Hypothalamus (tissue), 51 donors: Measurements from ENCODE around the gene MTNR1B.

Experiments used
- DNase-seq, 51 donors: peaks; one replicate each; lab custom pipeline; 2025; lab: John Stamatoyannopoulos, UW

MTNR1B gene

GRCh38 chr11:92969634-92970347, at the start of gene MTNR1B:
TSS of gene MTNR1B (plus strand) at chr11:92969651. CDS start at chr11:92969726, 75 bp downstream.
- no peak for DNase-seq

DNA sequence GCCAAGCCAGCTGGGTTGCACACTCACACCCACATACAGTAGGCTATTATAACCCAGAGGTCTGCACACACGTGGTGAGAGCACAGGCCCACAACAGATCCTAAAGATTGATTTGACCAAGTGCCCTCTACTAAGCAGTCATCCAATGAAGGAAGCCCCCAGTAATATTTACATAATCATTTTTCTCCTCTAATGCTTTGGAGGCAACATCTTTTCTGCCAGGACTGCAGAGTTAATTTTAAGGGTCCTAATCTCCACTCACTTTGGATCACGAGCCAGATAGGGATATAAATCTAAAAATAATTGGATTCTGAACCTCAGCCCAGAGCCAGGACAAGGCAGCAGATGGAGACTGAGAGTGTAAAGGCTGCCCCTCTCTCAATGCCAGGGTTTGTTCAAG, 49.1 kb upstream of the MTNR1B start:
- no peak for DNase-seq

GRCh38 chr11:92922731-92923130, 46.7 kb upstream of the MTNR1B start:
- DNase-seq = no peak

DNA sequence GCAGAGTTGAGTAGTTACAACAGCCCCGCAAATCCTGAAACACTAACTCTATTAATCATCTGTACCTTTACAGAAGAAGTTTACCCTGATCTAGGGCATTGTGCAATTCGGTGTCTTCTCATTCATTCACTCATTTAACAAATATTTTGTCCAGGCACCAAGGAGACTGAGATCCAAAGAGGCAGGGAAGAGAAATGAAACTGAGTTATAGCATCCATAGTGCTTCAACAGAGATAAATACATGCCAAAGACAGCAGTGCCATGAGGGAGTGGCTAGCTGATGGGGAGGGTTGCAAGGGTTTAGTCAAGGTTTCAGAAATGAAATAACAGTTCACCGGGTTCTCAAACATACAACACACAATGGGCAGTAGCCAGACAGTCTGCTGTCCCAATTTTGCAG, 40.2 kb upstream of the MTNR1B start:
- no peak for DNase-seq

DNA sequence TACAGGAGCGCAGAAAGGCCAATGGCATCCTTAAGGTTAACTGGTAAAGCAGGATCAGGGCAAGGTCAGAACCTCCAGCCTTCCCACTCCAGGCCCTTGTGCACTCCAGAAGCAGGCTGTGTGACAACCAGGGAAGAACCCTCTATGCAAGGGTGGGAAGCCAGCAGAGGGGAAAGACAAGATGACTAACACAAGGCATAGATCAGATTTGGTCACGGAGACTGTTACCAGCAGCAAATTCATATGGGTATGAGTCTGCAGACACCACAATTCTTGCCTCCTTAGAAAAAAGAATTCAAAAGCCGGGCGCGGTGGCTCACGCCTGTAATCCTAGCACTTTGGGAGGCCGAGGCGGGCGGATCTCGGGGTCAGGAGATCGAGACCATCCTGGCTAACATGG, 39.8 kb upstream of the MTNR1B start:
- no peak for DNase-seq

GRCh38 chr11:92931746-92932422, 37.6 kb upstream of the MTNR1B start:
- DNase-seq = no peak

- no peak for DNase-seq
These were observed 30.1 kb upstream of the MTNR1B start for GRCh38 chr11:92939305-92939704.

DNA sequence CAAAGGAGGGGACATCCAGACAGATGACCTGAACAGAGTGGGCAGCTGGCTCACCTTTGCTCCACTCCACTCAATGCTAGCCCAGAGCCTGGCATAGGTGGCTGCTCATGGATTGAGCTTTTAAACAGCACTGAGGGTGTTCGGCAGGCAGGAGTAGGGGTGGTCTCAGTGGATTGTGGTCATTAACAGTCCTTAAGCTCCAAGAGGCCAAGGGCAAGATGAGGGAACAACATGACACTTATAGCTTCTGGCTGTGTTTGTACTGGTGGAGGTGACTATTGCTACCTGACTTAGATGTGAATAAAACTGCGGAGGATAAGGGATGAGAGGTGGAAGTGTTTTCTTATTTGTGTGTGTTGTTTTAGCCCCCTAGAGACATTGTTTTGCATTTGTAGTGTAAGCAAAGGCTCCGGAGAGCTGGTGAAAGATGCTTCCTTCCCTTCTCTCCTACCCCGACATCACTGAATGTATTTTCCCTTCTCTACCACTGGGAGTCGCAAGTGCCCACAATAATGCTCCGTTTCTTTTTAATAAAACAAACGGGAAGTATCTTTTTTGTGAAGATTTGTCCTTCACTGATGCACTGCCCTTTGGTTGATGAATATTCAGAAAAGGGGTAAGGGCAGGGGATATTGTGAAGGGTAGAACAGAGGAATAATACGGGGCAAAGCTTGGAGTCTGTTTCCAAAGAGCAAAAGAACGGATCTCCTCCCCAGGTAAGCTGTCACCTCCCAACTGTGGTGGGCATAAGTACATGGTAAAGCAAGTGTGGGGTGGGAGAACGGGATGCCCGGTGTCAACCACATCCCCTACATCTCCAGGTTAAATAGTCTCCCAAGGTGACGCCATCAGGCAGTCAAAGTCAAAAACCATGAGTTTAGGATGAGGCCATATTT, 27.5 kb upstream of the MTNR1B start:
- peak in 3 of 51 donors; percentile 1 to 16 (median 2) for DNase-seq

- no peak for DNase-seq
These were observed 22.7 kb upstream of the MTNR1B start for GRCh38 chr11:92946707-92947106.

- DNase-seq = no peak
These were observed 21.3 kb upstream of the MTNR1B start for GRCh38 chr11:92948116-92948515.

- no peak for DNase-seq
These were observed 15.4 kb upstream of the MTNR1B start for GRCh38 chr11:92954003-92954402.

DNA sequence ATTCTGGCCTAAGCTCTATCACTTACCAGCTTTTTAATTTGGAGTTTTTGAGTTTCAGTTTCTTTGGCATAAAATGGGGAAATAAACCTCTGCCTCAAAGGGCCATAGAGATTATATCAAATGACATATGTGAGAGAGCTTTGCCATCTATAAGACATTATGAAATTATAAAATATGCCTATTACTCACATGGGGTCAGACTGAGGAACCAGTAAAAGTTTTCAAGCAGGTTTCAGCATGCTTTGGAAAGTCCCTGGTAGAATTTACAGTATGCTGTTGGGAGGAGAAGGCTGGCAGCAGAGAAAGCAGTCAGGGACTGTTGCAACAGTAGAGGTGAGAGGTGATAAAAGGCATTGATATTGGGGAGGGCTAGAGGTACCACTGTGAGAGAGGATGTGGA, 13.6 kb upstream of the MTNR1B start:
- DNase-seq = no peak

- no peak for DNase-seq
These were observed 8.6 kb upstream of the MTNR1B start for GRCh38 chr11:92960886-92961285.

- DNase-seq = no peak
These were observed 7.0 kb upstream of the MTNR1B start for GRCh38 chr11:92962446-92962845.

GRCh38 chr11:92964471-92964870, 5.0 kb upstream of the MTNR1B start:
- DNase-seq = no peak

- DNase-seq = no peak
These were observed 4.3 kb upstream of the MTNR1B start for GRCh38 chr11:92965196-92965595.

GRCh38 chr11:92967178-92967577, 2.3 kb upstream of the MTNR1B start:
- no peak for DNase-seq

DNA sequence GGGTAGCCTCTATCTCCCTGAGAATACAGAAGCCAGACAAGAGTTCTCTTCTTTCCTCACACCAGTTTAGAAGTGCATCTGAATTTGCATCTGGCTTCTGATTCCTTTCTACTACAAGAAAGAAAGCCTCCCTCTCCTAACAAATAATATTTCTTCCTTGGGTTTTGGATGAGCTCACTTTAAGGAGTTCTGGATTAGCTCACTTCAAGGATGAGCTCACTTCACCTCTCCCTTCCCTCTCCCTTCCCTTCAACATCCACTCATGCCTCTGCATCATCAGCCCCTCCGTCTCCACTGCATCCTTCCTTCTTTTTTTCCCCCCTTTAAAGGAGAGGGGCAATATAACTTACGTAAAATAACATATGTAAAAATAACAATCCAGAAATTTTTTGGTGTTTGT, 1.6 kb upstream of the MTNR1B start:
- DNase-seq = no peak

- DNase-seq = no peak
These were observed 188 bp upstream of the MTNR1B start for GRCh38 chr11:92969293-92969633.

DNA sequence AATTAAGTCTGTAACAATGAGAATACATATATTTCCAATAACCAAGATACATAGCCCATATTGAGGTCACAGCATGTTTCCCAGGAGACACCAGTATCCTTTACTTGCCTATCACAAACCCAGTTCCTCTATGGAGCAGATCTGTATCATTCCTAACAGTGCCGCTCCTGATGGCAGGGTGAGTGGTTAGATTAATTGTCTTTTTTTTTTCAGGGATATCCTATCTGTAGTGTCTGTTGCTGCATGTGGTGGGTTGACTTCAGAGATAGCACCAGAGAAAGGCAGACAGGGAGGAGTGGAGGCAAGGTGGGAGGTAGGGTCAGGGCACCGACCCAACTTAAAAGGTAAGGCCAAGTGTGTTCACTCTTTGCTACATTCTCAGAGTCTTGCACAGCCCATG, 2.8 kb downstream of the MTNR1B start:
- DNase-seq = no peak

DNA sequence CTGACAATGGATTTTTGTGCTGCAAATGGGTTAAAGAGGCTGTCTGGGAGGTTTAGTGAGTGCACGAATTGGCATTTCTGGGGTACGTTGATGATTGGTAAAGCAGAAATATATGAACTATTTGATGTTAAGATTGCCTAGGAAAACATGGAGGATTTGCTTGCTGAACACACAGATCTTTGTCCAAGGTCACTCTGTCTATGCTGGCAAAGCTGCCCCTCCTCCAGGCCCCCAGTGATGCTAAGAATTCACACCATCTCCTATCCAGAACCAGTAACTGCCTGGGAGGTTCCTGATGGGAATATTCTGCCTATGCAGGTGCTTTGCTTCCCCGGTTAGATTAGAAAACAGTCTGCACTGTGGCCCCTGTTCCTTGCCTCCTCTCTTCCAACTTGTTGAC, 5.8 kb downstream of the MTNR1B start:
- no peak for DNase-seq

DNA sequence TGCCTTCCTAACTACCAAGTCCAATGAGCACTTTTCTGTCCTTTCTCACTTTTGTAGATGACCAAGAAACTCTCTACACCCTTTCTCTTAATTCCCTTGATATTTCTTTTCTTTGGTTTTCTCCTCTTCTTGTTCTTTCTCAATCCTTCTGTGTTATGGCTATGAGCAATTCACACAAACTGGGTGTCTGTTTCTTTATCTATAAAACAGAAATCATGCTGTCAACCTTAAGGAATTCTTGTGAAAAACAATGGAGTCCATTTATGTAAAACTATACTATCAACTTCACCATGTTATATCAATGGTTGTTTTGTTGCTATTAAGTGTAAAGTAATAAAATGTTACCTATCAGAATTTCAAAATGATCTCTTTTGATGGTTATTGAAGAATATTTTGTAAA, 7.2 kb downstream of the MTNR1B start:
- no peak for DNase-seq
